ENCODE data around the gene SGPL1. TPM values are rescaled to one million over a fixed set of nuclear protein-coding genes. Genes with fewer than 3 reads are reported as not detected.

SGPL1 gene
- total RNA-seq, 4 donors from 2014 or later: 24.9 to 65.4 (median 61.3) TPM

- Histone ChIP-seq H3K36me3 (peaks cover 0 to 8% (median 4%) of the 10 kb centered on the region in 4 donors), H3K27ac (no peak overlapping the region), H3K27me3 (no peaks in the 10 kb centered on the region), H3K4me1 (peaks cover 0 to 20% (median 16%) of the 10 kb centered on the region in 4 donors), H3K9me3 (no peaks in the 10 kb centered on the region), H3K4me3 (no peak overlapping the region)
- in situ Hi-C loops (cut with MboI; ENCODE audit: low pct_ligation_motif_present in 1 of 4, low pct_unique_long_range_greater_than_20kb in 1 of 4, low sequenced_read_pairs in 3 of 4) (loop anchor here in 2 of 4 donors (10.0 to 25.0 kb wide), 2 partner anchors 71 to 349 kb away; partner anchors contain the start of gene SGPL1 (in 1 of the 2)), intact Hi-C loops (cut with DNase I; ENCODE audit: low total_unique reads) (no loop called here)
- WGBS, 2 donors (ENCODE audit: low coverage in 1 of 2): 87 to 96% methylated on average over 13 to 15 of the region's 18 CpGs
- DNase-seq: no peak
- no peak for TF ChIP-seq EP300 (IDR thresholded peaks at IDR 0.05; ENCODE audit: low read depth)
- no peak for TF ChIP-seq POLR2AphosphoS5 (IDR thresholded peaks at IDR 0.05)
- TF ChIP-seq CTCF (IDR thresholded peaks at IDR 0.05): no peak
- TF ChIP-seq POLR2A (IDR thresholded peaks at IDR 0.05): no peak
Observed at GRCh38 chr10:70885931-70886903, 70.5 kb downstream of the SGPL1 start.

GRCh38 chr10:70886921-70887665 is 71.3 kb downstream of the SGPL1 start:
- Histone ChIP-seq H3K4me3 (peak overlapping the region; percentile 73 to 87 (median 76)), H3K27me3 (no peaks in the 10 kb centered on the region), H3K27ac (peak overlapping the region; percentile 89 to 97 (median 94)), H3K36me3 (peaks cover 0 to 8% (median 4%) of the 10 kb centered on the region in 4 donors), H3K9me3 (no peaks in the 10 kb centered on the region), H3K4me1 (peaks cover 0 to 20% (median 16%) of the 10 kb centered on the region in 4 donors)
- WGBS, 2 donors (ENCODE audit: low coverage in 1 of 2): 63 to 67% methylated on average over 5 to 12 of the region's 12 CpGs
- intact Hi-C loops (cut with DNase I; ENCODE audit: low total_unique reads): no loop called here
- in situ Hi-C loops (cut with MboI; ENCODE audit: low pct_ligation_motif_present in 1 of 4, low pct_unique_long_range_greater_than_20kb in 1 of 4, low sequenced_read_pairs in 3 of 4): loop anchor here in 2 of 4 donors (10.0 to 25.0 kb wide), 2 partner anchors 72 to 350 kb away; partner anchors contain the start of gene SGPL1 (in 1 of the 2)
- no peak for TF ChIP-seq POLR2A (IDR thresholded peaks at IDR 0.05)
- no peak for DNase-seq

- Histone ChIP-seq H3K27ac (peak within 1 kb of the TSS; percentile 89 to 97 (median 94)), H3K4me1 (peaks cover 0 to 20% (median 16%) of the 10 kb centered on the region in 4 donors), H3K27me3 (no peaks in the 10 kb centered on the region), H3K9me3 (no peaks in the 10 kb centered on the region), H3K4me3 (peak within 1 kb of the TSS; percentile 73 to 87 (median 76)), H3K36me3 (peaks cover 0 to 8% (median 4%) of the 10 kb centered on the region in 4 donors)
- 1% methylated on average over 51 of the region's 85 CpGs; no CpG with 5 or more reads in 1 of the 2 donors for WGBS, 2 donors (ENCODE audit: low coverage in 1 of 2)
- DNase-seq: peak; percentile 86
- intact Hi-C loops (cut with DNase I; ENCODE audit: low total_unique reads): no loop called here
- TF ChIP-seq EP300 (IDR thresholded peaks at IDR 0.05; ENCODE audit: low read depth): no peak
- peak; percentile 32 to 75 (median 47) for TF ChIP-seq POLR2AphosphoS5 (IDR thresholded peaks at IDR 0.05)
- TF ChIP-seq POLR2A (IDR thresholded peaks at IDR 0.05): peak; percentile 40
- in situ Hi-C loops (cut with MboI; ENCODE audit: low pct_ligation_motif_present in 1 of 4, low pct_unique_long_range_greater_than_20kb in 1 of 4, low sequenced_read_pairs in 3 of 4): loop anchor here in 2 of 4 donors (10.0 to 25.0 kb wide), 2 partner anchors 73 to 351 kb away; partner anchors contain the start of gene SGPL1 (in 1 of the 2)
Observed at GRCh38 chr10:70887804-70888800, 72.4 kb downstream of the SGPL1 start, which contains the start of gene PCBD1. Gene PCBD1, minus strand, starts transcription at chr10:70888565. Its CDS starts 32 bp downstream, at chr10:70888533.

- no peaks in the 10 kb centered on the region for H3K27me3 ChIP-seq
- intact Hi-C loops (cut with DNase I; ENCODE audit: low total_unique reads): no loop called here
- peaks cover 0 to 20% (median 16%) of the 10 kb centered on the region in 4 donors for H3K4me1 ChIP-seq
- H3K9me3 ChIP-seq: no peaks in the 10 kb centered on the region
- no peak for TF ChIP-seq EP300 (IDR thresholded peaks at IDR 0.05; ENCODE audit: low read depth)
- TF ChIP-seq CTCF (IDR thresholded peaks at IDR 0.05): no peak
- no peak for TF ChIP-seq POLR2A (IDR thresholded peaks at IDR 0.05)
- no peak for TF ChIP-seq POLR2AphosphoS5 (IDR thresholded peaks at IDR 0.05)
- no peak for DNase-seq
- in situ Hi-C loops (cut with MboI; ENCODE audit: low pct_ligation_motif_present in 1 of 4, low pct_unique_long_range_greater_than_20kb in 1 of 4, low sequenced_read_pairs in 3 of 4): loop anchor here in 2 of 4 donors (10.0 to 25.0 kb wide), 2 partner anchors 74 to 352 kb away; partner anchors contain the start of gene SGPL1 (in 1 of the 2)
- peaks cover 0 to 8% (median 4%) of the 10 kb centered on the region in 4 donors for H3K36me3 ChIP-seq
- 67 to 68% methylated on average over 3 of the region's 3 CpGs for WGBS, 2 donors (ENCODE audit: low coverage in 1 of 2)
- H3K27ac ChIP-seq: peak overlapping the region in 3 of 4 donors; percentile 89 to 97 (median 96)
- no peak overlapping the region for H3K4me3 ChIP-seq
Observed at GRCh38 chr10:70889291-70889690, 73.5 kb downstream of the SGPL1 start.
